Peyer's patch (tissue), 4 donors: Measurements from ENCODE around the gene SCYGR4. TPM values are rescaled to one million over a fixed set of nuclear protein-coding genes. Genes with fewer than 3 reads are reported as not detected.

Experiments
- DNase-seq, 3 donors: peaks; one replicate each; pipeline ENCODE4 v3.0.0-alpha.2; 2017 to 2019
- H3K27ac ChIP-seq, 4 donors: fragments of 200-600 bp; sonication (generic); one replicate each; pipeline ENCODE4 v1.5.1; 2016 to 2019
- H3K27me3 ChIP-seq, 2 donors: fragments of 200-600 bp; sonication (generic); one replicate each; pipeline ENCODE4 v1.5.1; 2019
- H3K36me3 ChIP-seq, 3 donors: fragments of 200-600 bp; sonication (generic); one replicate each; pipeline ENCODE4 v1.5.1; 2016 to 2019
- H3K4me1 ChIP-seq, 4 donors: fragments of 200-600 bp; sonication (generic); one replicate each; pipeline ENCODE4 v1.5.1; 2016 to 2019
- H3K4me3 ChIP-seq, 4 donors: fragments of 200-600 bp; sonication (generic); 1 replicate in 3 of 4; 2 replicates in 1 of 4; pipeline ENCODE4 v1.5.1; 2016 to 2019; ENCODE audit warnings: mild to moderate bottlenecking in 1 of 4
- H3K9me3 ChIP-seq, 4 donors: fragments of 200-600 bp; sonication (generic); one replicate each; pipeline ENCODE4 v1.5.1; 2016 to 2019; ENCODE audit warnings: mild to moderate bottlenecking in 1 of 4
- CTCF ChIP-seq, 6 experiments: fragments of 450-650 bp in 4 of 6; fragments of 200-600 bp in 2 of 6; sonication (generic) in 1 of 6; IDR thresholded peaks; one replicate each; pipeline ENCODE4 v1.5.1; 2017 to 2019; ENCODE audit warnings: antibody characterized with exemption in 6 of 6, mild to moderate bottlenecking in 3 of 6, moderate library complexity in 1 of 6
- POLR2A ChIP-seq, 2 donors: fragments of 450-650 bp; IDR thresholded peaks; one replicate each; pipeline ENCODE4 v1.5.1; 2017; ENCODE audit warnings: antibody characterized with exemption in 2 of 2, mild to moderate bottlenecking in 2 of 2, moderate library complexity in 2 of 2
- total RNA-seq, 4 donors: library from RNA; depleted of rRNA; stranded (reverse); fragments of >200 nt; gene quantifications; one replicate each; pipeline ENCODE4 v1.1.0, GENCODE V29; 2016

Gene SCYGR4
- total RNA-seq: not detected

GRCh38 chr2:227617316-227618230, at the start of gene SCYGR4:
Gene SCYGR4, plus strand, starts transcription at chr2:227617498. Its CDS starts 0 bp downstream, at chr2:227617498.
- Histone ChIP-seq H3K36me3 (no peaks in the 10 kb centered on the region), H3K27ac (no peak within 1 kb of the TSS), H3K4me3 (no peak within 1 kb of the TSS), H3K4me1 (no peaks in the 10 kb centered on the region), H3K27me3 (no peaks in the 10 kb centered on the region), H3K9me3 (no peaks in the 10 kb centered on the region)
- TF ChIP-seq CTCF (IDR thresholded peaks at IDR 0.05) (no peak), POLR2A (IDR thresholded peaks at IDR 0.05) (no peak)
- no peak for DNase-seq

GRCh38 chr2:227568852-227569169, 48.5 kb upstream of the SCYGR4 start:
- H3K27ac ChIP-seq: no peak overlapping the region
- H3K9me3 ChIP-seq: no peaks in the 10 kb centered on the region
- no peak overlapping the region for H3K4me3 ChIP-seq
- H3K27me3 ChIP-seq: no peaks in the 10 kb centered on the region
- DNase-seq: no peak
- no peaks in the 10 kb centered on the region for H3K36me3 ChIP-seq
- no peaks in the 10 kb centered on the region for H3K4me1 ChIP-seq
- TF ChIP-seq POLR2A (IDR thresholded peaks at IDR 0.05) (no peak), CTCF (IDR thresholded peaks at IDR 0.05) (no peak)

GRCh38 chr2:227570615-227571014, 46.7 kb upstream of the SCYGR4 start:
- DNase-seq: no peak
- Histone ChIP-seq H3K27me3 (no peaks in the 10 kb centered on the region), H3K36me3 (no peaks in the 10 kb centered on the region), H3K27ac (no peak overlapping the region), H3K4me3 (no peak overlapping the region), H3K9me3 (no peaks in the 10 kb centered on the region), H3K4me1 (no peaks in the 10 kb centered on the region)
- no peak for TF ChIP-seq CTCF (IDR thresholded peaks at IDR 0.05)

- Histone ChIP-seq H3K4me1 (no peaks in the 10 kb centered on the region), H3K9me3 (no peaks in the 10 kb centered on the region), H3K27ac (no peak overlapping the region), H3K36me3 (no peaks in the 10 kb centered on the region), H3K27me3 (no peaks in the 10 kb centered on the region), H3K4me3 (no peak overlapping the region)
- TF ChIP-seq POLR2A (IDR thresholded peaks at IDR 0.05) (no peak), CTCF (IDR thresholded peaks at IDR 0.05) (no peak)
- DNase-seq: no peak
Measured at GRCh38 chr2:227576110-227576509, 41.2 kb upstream of the SCYGR4 start.

GRCh38 chr2:227576812-227577211, 40.5 kb upstream of the SCYGR4 start:
- Histone ChIP-seq H3K36me3 (no peaks in the 10 kb centered on the region), H3K27me3 (no peaks in the 10 kb centered on the region), H3K4me1 (no peaks in the 10 kb centered on the region), H3K27ac (no peak overlapping the region), H3K9me3 (no peaks in the 10 kb centered on the region), H3K4me3 (no peak overlapping the region)
- no peak for DNase-seq
- TF ChIP-seq CTCF (IDR thresholded peaks at IDR 0.05): no peak
- no peak for TF ChIP-seq POLR2A (IDR thresholded peaks at IDR 0.05)
